Measurements from ENCODE around the gene OR1N1.

DNA sequence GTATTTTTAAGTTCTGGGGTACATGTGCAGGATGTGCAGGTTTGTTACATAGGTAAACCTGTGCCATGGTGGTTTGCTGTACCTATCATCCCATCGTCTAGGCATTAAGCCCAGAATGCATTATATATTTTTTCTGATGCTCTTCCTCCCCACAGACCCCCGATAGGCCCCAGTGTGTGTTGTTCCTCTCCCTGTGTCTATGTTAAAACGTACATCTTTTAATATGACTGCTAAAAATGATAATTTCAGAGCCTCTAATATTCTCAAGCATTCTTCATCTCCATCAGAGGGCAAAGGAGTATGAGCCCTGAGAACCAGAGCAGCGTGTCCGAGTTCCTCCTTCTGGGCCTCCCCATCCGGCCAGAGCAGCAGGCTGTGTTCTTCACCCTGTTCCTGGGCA lies 16.6 kb downstream of the OR1N1 start, which contains the start of gene OR1J2:
- TF ChIP-seq ZFP41 (tag by site-specific recombination; IDR thresholded peaks at IDR 0.05; ENCODE audit: borderline replicate concordance) (no peak), CTCF (tag by site-specific recombination; IDR thresholded peaks at IDR 0.05) (no peak), ZNF629 (tag by site-specific recombination; IDR thresholded peaks at IDR 0.05) (no peak), ZBTB1 (tag by site-specific recombination; IDR thresholded peaks at IDR 0.05) (no peak), ZBTB21 (tag by site-specific recombination; IDR thresholded peaks at IDR 0.05) (no peak), ZNF48 (tag by site-specific recombination; IDR thresholded peaks at IDR 0.05) (no peak), GLI2 (tag by site-specific recombination; IDR thresholded peaks at IDR 0.05; ENCODE audit: borderline replicate concordance, low read depth) (no peak)

All from HEK293 (cell line).